A673 (cell line): ENCODE measurements around the gene CCDC102A.

Source experiments
- EZH2 ChIP-seq: fragments of 200-600 bp; sonication (generic); IDR thresholded peaks from 2 replicates; pipeline ENCODE4 v1.6.1; 2017; ENCODE audit warnings: borderline replicate concordance, low read depth, mild to moderate bottlenecking, mixed read lengths, antibody characterized with exemption, low read length; ENCODE audit not compliant: poor library complexity, severe bottlenecking
- TF ChIP-seq, protein P1 (sequence below): fragments of 300-800, 200-600 bp; sonication (generic); conservative IDR thresholded peaks from 2 replicates; pipeline ENCODE4 v1.5.1; 2017; ENCODE audit warnings: low read depth, mild to moderate bottlenecking, antibody characterized with exemption, low read length, moderate library complexity, mixed read lengths

DNA sequence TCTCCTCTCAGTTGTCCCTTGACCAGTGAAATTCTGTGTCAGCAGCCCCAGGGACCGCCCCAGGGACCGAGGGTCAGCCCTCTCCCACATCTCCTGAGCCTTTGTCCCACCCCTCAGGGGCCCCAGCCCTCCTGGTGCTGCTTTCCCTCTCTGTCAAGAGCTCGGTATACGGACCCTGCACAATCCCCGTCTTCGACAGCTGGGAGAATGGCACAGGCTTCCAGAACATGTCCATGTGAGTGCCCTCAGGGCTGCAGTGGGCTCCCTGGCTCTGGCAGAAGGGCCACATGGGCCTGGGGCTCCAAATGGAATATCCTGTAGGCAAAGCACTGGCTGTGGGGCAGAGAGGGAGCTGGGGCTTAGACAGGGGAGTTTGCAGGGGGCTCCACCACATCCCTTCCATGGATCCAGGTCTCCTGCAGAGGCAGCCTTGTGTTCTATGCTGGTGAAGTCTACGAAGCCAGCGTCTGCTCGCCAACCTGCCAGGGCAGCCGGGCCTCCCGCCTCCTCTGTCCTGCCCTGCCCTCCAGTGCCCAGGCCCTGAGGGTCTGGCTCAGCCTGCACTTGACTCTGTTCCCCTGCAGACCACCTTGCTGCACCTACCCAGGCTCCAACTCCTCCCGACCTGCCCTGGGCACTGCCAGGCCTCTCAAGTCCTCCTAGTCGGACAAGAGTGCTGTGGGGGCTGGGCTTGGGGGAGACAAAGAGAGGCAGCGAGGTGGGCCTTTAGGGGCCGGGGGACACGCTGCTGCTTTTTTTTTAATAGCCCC is 34.1 kb upstream of the CCDC102A start:
- TF ChIP-seq, protein P1, sequence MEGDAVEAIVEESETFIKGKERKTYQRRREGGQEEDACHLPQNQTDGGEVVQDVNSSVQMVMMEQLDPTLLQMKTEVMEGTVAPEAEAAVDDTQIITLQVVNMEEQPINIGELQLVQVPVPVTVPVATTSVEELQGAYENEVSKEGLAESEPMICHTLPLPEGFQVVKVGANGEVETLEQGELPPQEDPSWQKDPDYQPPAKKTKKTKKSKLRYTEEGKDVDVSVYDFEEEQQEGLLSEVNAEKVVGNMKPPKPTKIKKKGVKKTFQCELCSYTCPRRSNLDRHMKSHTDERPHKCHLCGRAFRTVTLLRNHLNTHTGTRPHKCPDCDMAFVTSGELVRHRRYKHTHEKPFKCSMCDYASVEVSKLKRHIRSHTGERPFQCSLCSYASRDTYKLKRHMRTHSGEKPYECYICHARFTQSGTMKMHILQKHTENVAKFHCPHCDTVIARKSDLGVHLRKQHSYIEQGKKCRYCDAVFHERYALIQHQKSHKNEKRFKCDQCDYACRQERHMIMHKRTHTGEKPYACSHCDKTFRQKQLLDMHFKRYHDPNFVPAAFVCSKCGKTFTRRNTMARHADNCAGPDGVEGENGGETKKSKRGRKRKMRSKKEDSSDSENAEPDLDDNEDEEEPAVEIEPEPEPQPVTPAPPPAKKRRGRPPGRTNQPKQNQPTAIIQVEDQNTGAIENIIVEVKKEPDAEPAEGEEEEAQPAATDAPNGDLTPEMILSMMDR = no peak
- TF ChIP-seq EZH2 = no peak
